Ascending aorta (tissue), 2 donors: ENCODE measurements around the gene RPL36. TPM values are rescaled to one million over a fixed set of nuclear protein-coding genes. Genes with fewer than 3 reads are reported as not detected.
"Not testable (repeated sequence)": the region's sequence is repeated elsewhere in the genome, so short reads cannot be mapped to it uniquely, and the experiment has no call there.

Source experiments
- DNase-seq, 2 donors: peaks; one replicate each; pipeline ENCODE4 v3.0.0-alpha.2; 2019; ENCODE audit warnings: low spot score in 2 of 2
- H3K27ac ChIP-seq, 2 donors: fragments of 200-600 bp; sonication (generic); one replicate each; pipeline ENCODE4 v1.5.1; 2016 to 2017; ENCODE audit warnings: mild to moderate bottlenecking in 1 of 2
- H3K27me3 ChIP-seq: fragments of 200-600 bp; sonication (generic); one replicate; pipeline ENCODE4 v1.5.1; 2017
- H3K36me3 ChIP-seq, 2 donors: fragments of 200-600 bp; sonication (generic); one replicate each; pipeline ENCODE4 v1.5.1; 2016
- H3K4me1 ChIP-seq, 2 donors: fragments of 200-600 bp; sonication (generic); one replicate each; pipeline ENCODE4 v1.5.1; 2016 to 2017; ENCODE audit warnings: mild to moderate bottlenecking in 1 of 2
- H3K4me3 ChIP-seq, 2 donors: fragments of 200-600 bp; sonication (generic); one replicate each; pipeline ENCODE4 v1.5.1; 2016 to 2017; ENCODE audit warnings: mild to moderate bottlenecking in 1 of 2
- H3K9me3 ChIP-seq, 2 donors: fragments of 200-600 bp; sonication (generic); one replicate each; pipeline ENCODE4 v1.5.1; 2016
- intact Hi-C: fragments of 100-400 bp; cut with DNase I; formaldehyde crosslinking; loops from one replicate; pipeline ENCODE4 v1.15.1; 2023
- total RNA-seq: library from RNA; depleted of rRNA; stranded (reverse); fragments of >200 nt; gene quantifications from one replicate; pipeline ENCODE4 v1.1.0, GENCODE V29; 2016
- TF ChIP-seq, protein P1 (sequence below), 3 experiments: fragments of 200-600 bp in 2 of 3; fragments of 450-650 bp in 1 of 3; sonication (generic) in 2 of 3; IDR thresholded peaks; one replicate each; pipeline ENCODE4 v1.5.1; 2016 to 2019; ENCODE audit warnings: antibody characterized with exemption in 3 of 3, mild to moderate bottlenecking in 1 of 3, moderate library complexity in 1 of 3

The RPL36 gene
- total RNA-seq, 1 donor from 2014 or later = 885 TPM

- TF ChIP-seq, protein P1, sequence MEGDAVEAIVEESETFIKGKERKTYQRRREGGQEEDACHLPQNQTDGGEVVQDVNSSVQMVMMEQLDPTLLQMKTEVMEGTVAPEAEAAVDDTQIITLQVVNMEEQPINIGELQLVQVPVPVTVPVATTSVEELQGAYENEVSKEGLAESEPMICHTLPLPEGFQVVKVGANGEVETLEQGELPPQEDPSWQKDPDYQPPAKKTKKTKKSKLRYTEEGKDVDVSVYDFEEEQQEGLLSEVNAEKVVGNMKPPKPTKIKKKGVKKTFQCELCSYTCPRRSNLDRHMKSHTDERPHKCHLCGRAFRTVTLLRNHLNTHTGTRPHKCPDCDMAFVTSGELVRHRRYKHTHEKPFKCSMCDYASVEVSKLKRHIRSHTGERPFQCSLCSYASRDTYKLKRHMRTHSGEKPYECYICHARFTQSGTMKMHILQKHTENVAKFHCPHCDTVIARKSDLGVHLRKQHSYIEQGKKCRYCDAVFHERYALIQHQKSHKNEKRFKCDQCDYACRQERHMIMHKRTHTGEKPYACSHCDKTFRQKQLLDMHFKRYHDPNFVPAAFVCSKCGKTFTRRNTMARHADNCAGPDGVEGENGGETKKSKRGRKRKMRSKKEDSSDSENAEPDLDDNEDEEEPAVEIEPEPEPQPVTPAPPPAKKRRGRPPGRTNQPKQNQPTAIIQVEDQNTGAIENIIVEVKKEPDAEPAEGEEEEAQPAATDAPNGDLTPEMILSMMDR (IDR thresholded peaks at IDR 0.05) = peak; percentile 90 to 94 (median 93)
- intact Hi-C loops = loop anchor here (1.0 to 2.0 kb wide), 4 partner anchors 30 to 98 kb away; partner anchors contain the start of genes DUS3L, HSD11B1L, RPL36 and SAFB2
- Histone ChIP-seq H3K4me1 (peaks cover 5 to 13% of the 10 kb centered on the region in 2 donors), H3K36me3 (peaks cover 0 to 4% of the 10 kb centered on the region in 2 donors), H3K4me3 (peak within 1 kb of the TSS; percentile 68 to 99), H3K27me3 (no peaks in the 10 kb centered on the region), H3K9me3 (no peaks in the 10 kb centered on the region), H3K27ac (peak within 1 kb of the TSS; percentile 91 to 98)
- peak; percentile 89 to 99 for DNase-seq
These were observed 30.1 kb downstream of the RPL36 start, which contains the start of the genes CATSPERD and LONP1 for GRCh38 chr19:5719961-5720790. TSS of gene CATSPERD (plus strand) at chr19:5720637. CDS start at chr19:5720738, 101 bp downstream. TSS of gene LONP1 (minus strand) at chr19:5720146. CDS start at chr19:5720132, 14 bp downstream.

DNA sequence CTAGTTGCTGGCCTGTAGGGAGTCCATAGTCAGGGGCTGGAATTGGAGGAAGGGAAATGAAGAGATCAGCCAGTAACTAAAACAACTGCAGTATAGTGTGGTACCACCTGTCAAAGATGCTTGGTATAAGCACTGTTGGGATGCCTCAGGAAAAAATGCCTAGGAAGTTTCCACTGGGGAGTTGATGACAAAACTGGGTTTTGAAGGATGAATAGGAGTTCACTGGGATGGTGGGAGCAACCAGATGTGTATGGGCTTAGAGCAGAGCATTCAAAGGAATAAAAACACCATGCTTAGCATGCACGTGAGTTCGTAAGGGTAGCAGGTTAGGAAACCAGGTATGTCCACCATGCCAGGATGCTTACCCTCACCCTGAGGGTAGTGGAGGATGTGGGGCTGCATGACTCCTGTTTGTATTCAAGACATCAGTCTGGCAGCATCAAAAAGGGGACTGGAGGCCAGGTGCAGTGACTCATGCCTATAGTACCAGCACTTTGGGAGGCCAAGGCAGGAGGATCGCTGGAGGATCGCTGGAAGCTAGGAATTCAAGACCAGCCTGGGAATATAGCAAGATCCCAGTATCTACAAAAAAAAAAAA is 37.5 kb downstream of the RPL36 start:
- no peak for DNase-seq
- TF ChIP-seq, protein P1 (IDR thresholded peaks at IDR 0.05) = no peak
- no peak overlapping the region for H3K4me3 ChIP-seq
- H3K9me3 ChIP-seq = peaks cover 0 to 8% of the 10 kb centered on the region in 2 donors
- intact Hi-C loops = no loop called here
- H3K4me1 ChIP-seq = no peaks in the 10 kb centered on the region
- no peaks in the 10 kb centered on the region for H3K27me3 ChIP-seq
- H3K27ac ChIP-seq = no peak overlapping the region
- no peaks in the 10 kb centered on the region for H3K36me3 ChIP-seq

DNA sequence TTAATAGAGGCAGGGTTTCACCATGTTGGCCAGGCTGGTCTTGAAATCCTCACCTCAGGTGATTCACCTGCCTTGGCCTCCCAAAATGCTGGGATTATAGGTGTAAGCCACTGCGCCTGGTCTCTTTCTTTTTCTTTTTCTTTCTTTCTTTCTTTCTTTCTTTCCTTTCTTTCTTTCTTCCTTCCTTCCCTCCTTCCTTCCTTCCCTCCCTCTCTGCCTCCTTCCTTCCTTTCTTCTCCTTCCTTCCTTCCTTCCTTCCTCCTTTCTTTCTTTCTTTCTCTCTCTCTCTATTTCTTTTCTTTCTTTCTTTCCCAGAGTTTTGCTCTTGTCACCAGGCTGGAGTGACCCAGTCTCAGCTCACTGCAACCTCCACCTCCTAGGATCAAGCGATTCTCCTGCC is 43.1 kb downstream of the RPL36 start:
- H3K4me1 ChIP-seq, H3K27ac ChIP-seq, H3K27me3 ChIP-seq, H3K36me3 ChIP-seq, H3K9me3 ChIP-seq, H3K4me3 ChIP-seq, intact Hi-C loops, DNase-seq: not testable (repeated sequence)

- H3K4me1 ChIP-seq = no peaks in the 10 kb centered on the region
- no peak for DNase-seq
- intact Hi-C loops = no loop called here
- no peaks in the 10 kb centered on the region for H3K9me3 ChIP-seq
- no peaks in the 10 kb centered on the region for H3K27me3 ChIP-seq
- TF ChIP-seq, protein P1 (IDR thresholded peaks at IDR 0.05) = no peak
- no peak overlapping the region for H3K4me3 ChIP-seq
- H3K27ac ChIP-seq = no peak overlapping the region
- no peaks in the 10 kb centered on the region for H3K36me3 ChIP-seq
These were observed 48.3 kb downstream of the RPL36 start for GRCh38 chr19:5738423-5738822.

Other genes starting within 250 kb of the RPL36 start
- gene ZNRF4, start 234.9 kb upstream of the RPL36 start, total RNA-seq = not detected
- gene TINCR, start 122.3 kb upstream of the RPL36 start, total RNA-seq = not detected
- 10.7 TPM for gene SAFB2, start 67.5 kb upstream of the RPL36 start, total RNA-seq
- gene SAFB, start 67.2 kb upstream of the RPL36 start, total RNA-seq = 114 TPM
- gene MICOS13, start 9.8 kb upstream of the RPL36 start, total RNA-seq = 75.6 TPM
- 116 TPM for gene HSD11B1L, start 9.3 kb upstream of the RPL36 start, total RNA-seq
- 60.0 TPM for gene LONP1, start 29.9 kb downstream of the RPL36 start, total RNA-seq
- not detected for gene CATSPERD, start 30.3 kb downstream of the RPL36 start, total RNA-seq
- gene PRR22, start 94.5 kb downstream of the RPL36 start, total RNA-seq = 3.5 TPM
- gene DUS3L, start 100.9 kb downstream of the RPL36 start, total RNA-seq = 13.1 TPM
- 0.85 TPM for gene NRTN, start 114.8 kb downstream of the RPL36 start, total RNA-seq
- gene FUT6, start 149.4 kb downstream of the RPL36 start, total RNA-seq = not detected
- not detected for gene FUT3, start 161.2 kb downstream of the RPL36 start, total RNA-seq
- not detected for gene FUT5, start 180.2 kb downstream of the RPL36 start, total RNA-seq
- 205 TPM for gene NDUFA11, start 213.5 kb downstream of the RPL36 start, total RNA-seq
- 15.2 TPM for gene VMAC, start 214.6 kb downstream of the RPL36 start, total RNA-seq
- 8.1 TPM for gene CAPS, start 224.0 kb downstream of the RPL36 start, total RNA-seq